B cell (primary cell): ENCODE data around the gene ZNF660. TPM values are rescaled to one million over a fixed set of nuclear protein-coding genes. Genes with fewer than 3 reads are reported as not detected.

Experiments
- ATAC-seq: fragments of 200-7000 bp; cut with Tn5 transposase; one replicate; pipeline ENCODE4 v1.10.0; 2021; ENCODE audit warnings: low read depth, mild to moderate bottlenecking, moderate number of reproducible peaks, moderate library complexity
- CTCF ChIA-PET: fragments of 350-600 bp; sonication (Branson Sonifier 250); formaldehyde crosslinking; loops from one replicate; lab custom pipeline; 2021; ENCODE audit warnings: antibody characterized with exemption, inconsistent platforms; lab: Charles Lee
- POLR2A ChIA-PET: fragments of 350-600 bp; sonication (Branson Sonifier 250); formaldehyde crosslinking; loops from one replicate; lab custom pipeline; 2021; ENCODE audit warnings: antibody characterized with exemption; lab: Charles Lee
- DNase-seq: peaks from one replicate; pipeline ENCODE4 v3.0.0; 2013
- H2AFZ ChIP-seq: 2 replicates; pipeline ENCODE4 v1.6.1; 2012; ENCODE audit warnings: mild to moderate bottlenecking, low read depth, low read length; ENCODE audit not compliant: insufficient read depth, poor library complexity, severe bottlenecking
- H3K27ac ChIP-seq, 2 donors: 1 replicate in 1 of 2; 2 replicates in 1 of 2; pipeline ENCODE4 v1.5.1; 2012 to 2013; ENCODE audit warnings: low read length in 2 of 2, mild to moderate bottlenecking in 2 of 2, moderate library complexity in 1 of 2
- H3K27me3 ChIP-seq, 4 experiments: fragments of 200-600 bp in 1 of 4; sonication (generic) in 1 of 4; replicated peaks in 1 of 4; 1 replicate in 2 of 4; 2 replicates in 2 of 4; pipeline versions ENCODE4 v1.6.1 to v1.7.0; 2013 to 2016; ENCODE audit warnings: low read length in 3 of 4, mild to moderate bottlenecking in 2 of 4, mixed read lengths in 1 of 4, moderate library complexity in 1 of 4; ENCODE audit not compliant: insufficient read depth in 4 of 4, control insufficient read depth in 3 of 4; ENCODE audit errors: control extremely low read depth in 1 of 4
- H3K36me3 ChIP-seq, 2 experiments: replicated peaks in 1 of 2; 1 replicate in 1 of 2; 2 replicates in 1 of 2; pipeline versions ENCODE4 v1.6.1 to v1.7.1; 2013; ENCODE audit warnings: low read length in 1 of 2; ENCODE audit not compliant: insufficient read depth in 2 of 2, control insufficient read depth in 1 of 2; ENCODE audit errors: control extremely low read depth in 1 of 2, extremely low read depth in 1 of 2
- H3K4me1 ChIP-seq, 2 donors: fragments of 200-600 bp in 1 of 2; sonication (generic) in 1 of 2; 1 replicate in 1 of 2; 2 replicates in 1 of 2; pipeline versions ENCODE4 v1.5.1 to v1.6.1; 2013 to 2017; ENCODE audit warnings: low read length in 2 of 2; ENCODE audit not compliant: control insufficient read depth in 2 of 2, insufficient read depth in 2 of 2
- H3K4me2 ChIP-seq: replicated peaks from 2 replicates; pipeline ENCODE3; 2012; ENCODE audit warnings: mild to moderate bottlenecking, low read depth, low read length; ENCODE audit not compliant: poor library complexity, severe bottlenecking
- H3K4me3 ChIP-seq, 5 experiments: fragments of 200-600 bp in 1 of 5; sonication (generic) in 1 of 5; 1 replicate in 3 of 5; 2 replicates in 2 of 5; pipeline versions ENCODE4 v1.5.1 to v1.7.0; 2011 to 2016; ENCODE audit warnings: low read length in 4 of 5, mild to moderate bottlenecking in 4 of 5, low read depth in 2 of 5, control low read depth in 1 of 5, moderate library complexity in 1 of 5; ENCODE audit not compliant: insufficient read depth in 1 of 5; ENCODE audit errors: control extremely low read depth in 1 of 5, extremely low read depth in 1 of 5
- H3K79me2 ChIP-seq: fragments of 200-600 bp; sonication (generic); one replicate; pipeline ENCODE4 v1.6.0; 2016; ENCODE audit warnings: low read length; ENCODE audit not compliant: control insufficient read depth, insufficient read depth
- H3K9ac ChIP-seq: fragments of 200-600 bp; sonication (generic); 2 replicates; pipeline ENCODE4 v1.6.1; 2017; ENCODE audit warnings: mild to moderate bottlenecking, low read length, moderate library complexity
- H3K9me3 ChIP-seq, 3 donors: one replicate each; pipeline versions ENCODE4 v1.6.1 to v1.7.1; 2013; ENCODE audit warnings: low read length in 2 of 3; ENCODE audit not compliant: control insufficient read depth in 2 of 3, insufficient read depth in 1 of 3; ENCODE audit errors: control extremely low read depth in 1 of 3
- H4K20me1 ChIP-seq: 2 replicates; pipeline ENCODE4 v1.6.0; 2012; ENCODE audit warnings: mild to moderate bottlenecking, low read length; ENCODE audit not compliant: insufficient read depth, control insufficient read depth, poor library complexity, severe bottlenecking
- H3K27ac Mint-ChIP-seq: one replicate; pipeline ENCODE4 v1.8.0; 2021; ENCODE audit warnings: mixed read lengths
- H3K27me3 Mint-ChIP-seq: one replicate; pipeline ENCODE4 v1.8.0; 2021; ENCODE audit warnings: mixed read lengths
- H3K4me1 Mint-ChIP-seq: one replicate; pipeline ENCODE4 v1.8.0; 2021; ENCODE audit warnings: mixed read lengths
- H3K4me3 Mint-ChIP-seq: one replicate; pipeline ENCODE4 v1.8.0; 2021; ENCODE audit warnings: mixed read lengths
- H3K9me3 Mint-ChIP-seq: one replicate; pipeline ENCODE4 v1.8.0; 2022; ENCODE audit warnings: mixed read lengths; ENCODE audit not compliant: insufficient read depth
- EZH2 ChIP-seq: IDR thresholded peaks from 2 replicates; pipeline ENCODE4 v1.6.1; 2012; ENCODE audit warnings: borderline replicate concordance, low read depth, mild to moderate bottlenecking, moderate library complexity, low read length; ENCODE audit not compliant: insufficient read depth, poor library complexity, severe bottlenecking
- WGBS: methylation state at CpG from one replicate; pipeline ENCODE4 v1.1.5; 2013; ENCODE audit warnings: missing lambda C conversion rate; ENCODE audit not compliant: insufficient coverage; 5-methylcytosine and 5-hydroxymethylcytosine counted together
- intact Hi-C: fragments of 100-400 bp; cut with micrococcal nuclease; formaldehyde crosslinking; loops from one replicate; pipeline ENCODE4 v1.10.0; 2022
- polyA plus RNA-seq: library from polyadenylated mRNA; depleted of rRNA; stranded (reverse); fragments of >200 nt; gene quantifications from 2 replicates; pipeline ENCODE4 v1.2.3, GENCODE V29; 2012
- total RNA-seq, 2 donors: library from RNA; stranded (reverse); fragments of 120-200 nt in 1 of 2; gene quantifications; 1 replicate in 1 of 2; 2 replicates in 1 of 2; pipeline versions ENCODE4 v1.2.3 to v1.2.4, GENCODE V29; 2013 to 2022
- TF ChIP-seq, protein P1 (sequence below): fragments of 200-600 bp; IDR thresholded peaks from one replicate; pipeline ENCODE4 v1.8.0; 2022; ENCODE audit warnings: antibody characterized with exemption, mild to moderate bottlenecking

ZNF660 gene
- total and polyA plus RNA-seq, 2 donors (not counting 1 experiment from before 2014, with no cell fraction given), result 0.49 to 8.7 TPM

DNA sequence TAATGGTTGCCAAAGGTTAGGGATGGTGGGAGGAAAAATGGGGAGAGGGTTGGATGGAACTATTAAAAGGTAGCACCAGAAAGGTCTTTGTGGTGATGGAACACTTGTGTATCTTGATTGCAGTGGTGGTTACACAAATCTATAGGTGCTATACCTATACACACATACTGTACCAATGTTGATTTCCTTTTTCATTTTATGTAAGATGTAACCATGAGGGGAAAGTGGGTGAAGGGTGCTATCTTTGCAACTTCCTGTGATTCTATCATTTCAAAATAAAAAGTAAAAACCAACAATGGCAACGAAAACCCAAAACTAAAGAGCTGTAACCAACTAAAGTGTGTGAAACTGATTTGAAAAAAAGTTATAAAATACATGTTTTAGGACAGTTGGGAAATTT lies 63.0 kb downstream of the ZNF660 start:
- TF ChIP-seq EZH2, result no peak
- TF ChIP-seq, protein P1, sequence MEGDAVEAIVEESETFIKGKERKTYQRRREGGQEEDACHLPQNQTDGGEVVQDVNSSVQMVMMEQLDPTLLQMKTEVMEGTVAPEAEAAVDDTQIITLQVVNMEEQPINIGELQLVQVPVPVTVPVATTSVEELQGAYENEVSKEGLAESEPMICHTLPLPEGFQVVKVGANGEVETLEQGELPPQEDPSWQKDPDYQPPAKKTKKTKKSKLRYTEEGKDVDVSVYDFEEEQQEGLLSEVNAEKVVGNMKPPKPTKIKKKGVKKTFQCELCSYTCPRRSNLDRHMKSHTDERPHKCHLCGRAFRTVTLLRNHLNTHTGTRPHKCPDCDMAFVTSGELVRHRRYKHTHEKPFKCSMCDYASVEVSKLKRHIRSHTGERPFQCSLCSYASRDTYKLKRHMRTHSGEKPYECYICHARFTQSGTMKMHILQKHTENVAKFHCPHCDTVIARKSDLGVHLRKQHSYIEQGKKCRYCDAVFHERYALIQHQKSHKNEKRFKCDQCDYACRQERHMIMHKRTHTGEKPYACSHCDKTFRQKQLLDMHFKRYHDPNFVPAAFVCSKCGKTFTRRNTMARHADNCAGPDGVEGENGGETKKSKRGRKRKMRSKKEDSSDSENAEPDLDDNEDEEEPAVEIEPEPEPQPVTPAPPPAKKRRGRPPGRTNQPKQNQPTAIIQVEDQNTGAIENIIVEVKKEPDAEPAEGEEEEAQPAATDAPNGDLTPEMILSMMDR, result no peak
- H3K9me3 ChIP-seq, result peaks cover 3 to 20% (median 7%) of the 10 kb centered on the region in 3 donors
- Mint-ChIP-seq H3K27me3 (no peaks in the 10 kb centered on the region), H3K27ac (no peak overlapping the region), H3K4me3 (peak overlapping the region; percentile 96), H3K9me3 (peaks cover 6% of the 10 kb centered on the region), H3K4me1 (peaks cover 23% of the 10 kb centered on the region)
- DNase-seq, result no peak
- CTCF ChIA-PET, result no interaction called here
- WGBS, result no CpG with 5 or more reads among the region's 1 CpG
- no peaks in the 10 kb centered on the region for H3K27me3 ChIP-seq
- H3K79me2 ChIP-seq, result no peaks in the 10 kb centered on the region
- peak overlapping the region; percentile 82 for H2AFZ ChIP-seq
- H3K27ac ChIP-seq, result no peak overlapping the region
- POLR2A ChIA-PET, result interaction anchor here (1.2 kb wide), 1 partner anchor 22 kb away, joined by 6 read pairs; no protein-coding TSS in a partner anchor
- peaks cover 8 to 15% of the 10 kb centered on the region in 2 donors for H3K4me1 ChIP-seq
- intact Hi-C loops, result loop anchor here (1.0 to 2.0 kb wide), 4 partner anchors 23 to 170 kb away; partner anchors contain the start of gene ZNF445
- no peak for ATAC-seq
- H3K9ac ChIP-seq, result no peak overlapping the region
- no peak overlapping the region for H3K4me3 ChIP-seq
- H4K20me1 ChIP-seq, result no peaks in the 10 kb centered on the region
- H3K4me2 ChIP-seq, result peak overlapping the region; percentile 84
- H3K36me3 ChIP-seq, result peaks cover 0 to 21% of the 10 kb centered on the region in 2 experiments

DNA sequence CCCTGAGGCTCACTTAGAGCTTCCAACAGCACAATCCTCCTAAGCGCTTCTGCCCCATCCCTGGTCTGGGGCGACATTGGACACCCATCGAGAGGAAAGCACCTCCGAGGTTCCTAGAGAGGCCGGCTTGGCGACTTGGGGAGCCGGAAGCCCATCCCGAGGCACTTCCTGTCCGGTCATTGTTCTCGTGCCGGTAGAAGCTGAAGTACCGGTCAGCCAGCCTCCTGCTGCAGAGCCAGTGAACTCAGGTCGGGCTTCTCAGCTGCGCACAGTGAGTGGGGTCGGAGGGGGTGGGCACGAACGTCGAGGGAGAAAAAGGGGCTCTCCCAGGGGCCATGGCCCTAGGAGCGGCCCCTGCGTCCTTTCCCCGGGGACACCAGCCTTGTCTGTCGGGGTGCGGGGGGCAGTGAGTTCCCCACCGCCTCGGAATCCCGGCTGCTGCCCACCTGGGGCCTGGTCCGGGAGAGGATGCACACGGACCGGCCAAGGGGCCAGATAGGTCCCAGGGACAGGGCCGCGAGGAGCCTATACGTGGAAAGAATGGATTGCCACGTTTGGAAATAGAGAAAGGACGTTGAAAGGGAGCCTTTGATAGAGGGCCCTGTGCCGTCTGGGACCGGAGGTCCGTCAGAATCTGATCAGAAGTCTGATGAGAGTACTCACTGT lies 63.9 kb downstream of the ZNF660 start, which contains the start of gene ZNF35:
Gene ZNF35 (plus strand): TSS at position 169 of the 666 bp plus-strand sequence. CDS start 2,336 bp downstream, outside the sequence.
- WGBS, result under 1% methylated on average over 36 of the region's 37 CpGs
- CTCF ChIA-PET, result interaction anchor here (1.4 kb wide), 1 partner anchor 25 kb away, joined by 3 read pairs; no protein-coding TSS in a partner anchor
- Histone ChIP-seq H3K9me3 (peaks cover 0 to 10% (median 7%) of the 10 kb centered on the region in 3 donors), H2AFZ (peak within 1 kb of the TSS; percentile 82), H3K4me2 (peak within 1 kb of the TSS; percentile 84), H3K4me3 (peak within 1 kb of the TSS; percentile 43 to 95 (median 86)), H3K4me1 (peaks cover 8 to 15% of the 10 kb centered on the region in 2 donors), H4K20me1 (no peaks in the 10 kb centered on the region), H3K79me2 (no peaks in the 10 kb centered on the region), H3K27ac (peak within 1 kb of the TSS; percentile 27 to 74), H3K36me3 (peaks cover 0 to 21% of the 10 kb centered on the region in 2 experiments), H3K27me3 (no peaks in the 10 kb centered on the region), H3K9ac (peak within 1 kb of the TSS; percentile 92)
- H3K4me1 Mint-ChIP-seq, result peaks cover 23% of the 10 kb centered on the region
- H3K4me3 Mint-ChIP-seq, result peak within 1 kb of the TSS; percentile 96
- intact Hi-C loops, result loop anchor here (1.0 to 2.0 kb wide), 4 partner anchors 24 to 171 kb away; partner anchors contain the start of gene ZNF445
- H3K9me3 Mint-ChIP-seq, result peaks cover 3% of the 10 kb centered on the region
- DNase-seq (peak; percentile 67), ATAC-seq (peak; percentile 84)
- POLR2A ChIA-PET, result interaction anchor here (1.0 to 1.2 kb wide), 2 partner anchors 23 to 25 kb away, joined by 4 to 6 read pairs; no protein-coding TSS in a partner anchor
- H3K27ac Mint-ChIP-seq, result peak within 1 kb of the TSS; percentile 80
- no peaks in the 10 kb centered on the region for H3K27me3 Mint-ChIP-seq
- TF ChIP-seq, protein P1, result no peak
- no peak for TF ChIP-seq EZH2
